H9 (cell line): ENCODE results near the gene PLB1. TPM values are rescaled to one million over a fixed set of nuclear protein-coding genes. Genes with fewer than 3 reads are reported as not detected.

Source experiments
- DNase-seq: peaks from one replicate; pipeline ENCODE4 v3.0.0-alpha.2; 2017
- H2AFZ ChIP-seq: one replicate; pipeline ENCODE4 v1.6.1; 2013; ENCODE audit warnings: mild to moderate bottlenecking, low read length, control low read depth, moderate library complexity
- H2AK5ac ChIP-seq: 2 replicates; pipeline ENCODE4 v1.6.1; 2013; ENCODE audit warnings: low read length, control low read depth, mixed read lengths; ENCODE audit not compliant: insufficient read length
- H2BK120ac ChIP-seq: one replicate; pipeline ENCODE4 v1.6.1; 2013; ENCODE audit warnings: low read depth, mild to moderate bottlenecking, low read length, control low read depth, inconsistent platforms; ENCODE audit not compliant: poor library complexity, severe bottlenecking
- H2BK12ac ChIP-seq: 2 replicates; pipeline ENCODE4 v1.6.1; 2013; ENCODE audit warnings: low read length, control low read depth, mixed read lengths, low read depth; ENCODE audit not compliant: insufficient read length
- H2BK15ac ChIP-seq: 2 replicates; pipeline ENCODE4 v1.6.1; 2013; ENCODE audit warnings: low read depth, low read length, control low read depth
- H2BK20ac ChIP-seq: one replicate; pipeline ENCODE4 v1.6.1; 2013; ENCODE audit warnings: low read depth, mild to moderate bottlenecking, low read length, control low read depth, inconsistent platforms; ENCODE audit not compliant: poor library complexity, severe bottlenecking
- H2BK5ac ChIP-seq: 2 replicates; pipeline ENCODE4 v1.6.1; 2013; ENCODE audit warnings: low read length, control low read depth, mixed read lengths; ENCODE audit not compliant: insufficient read length
- H3K14ac ChIP-seq: 2 replicates; pipeline ENCODE4 v1.6.1; 2013; ENCODE audit warnings: low read length, control low read depth; ENCODE audit not compliant: insufficient read depth
- H3K18ac ChIP-seq: 2 replicates; pipeline ENCODE4 v1.6.1; 2013; ENCODE audit warnings: low read depth, mild to moderate bottlenecking, mixed read lengths, low read length, control low read depth; ENCODE audit not compliant: insufficient read length
- H3K23ac ChIP-seq: 2 replicates; pipeline ENCODE4 v1.6.1; 2013; ENCODE audit warnings: low read length, control low read depth, mixed read lengths, low read depth; ENCODE audit not compliant: insufficient read length
- H3K23me2 ChIP-seq: 2 replicates; pipeline ENCODE4 v1.6.1; 2013; ENCODE audit warnings: low read depth, mild to moderate bottlenecking, mixed read lengths, low read length, control low read depth; ENCODE audit not compliant: insufficient read length, poor library complexity, severe bottlenecking
- H3K27ac ChIP-seq: 2 replicates; pipeline ENCODE4 v1.5.1; 2013; ENCODE audit warnings: low read length, control low read depth, mixed read lengths, low read depth; ENCODE audit not compliant: insufficient read length
- H3K27me3 ChIP-seq: 2 replicates; pipeline ENCODE4 v1.6.1; 2013; ENCODE audit warnings: low read length, control low read depth, inconsistent platforms; ENCODE audit not compliant: insufficient read depth
- H3K4ac ChIP-seq: 2 replicates; pipeline ENCODE4 v1.6.1; 2013; ENCODE audit warnings: low read depth, mild to moderate bottlenecking, control low read depth, inconsistent platforms, low read length, moderate library complexity
- H3K4me1 ChIP-seq: 2 replicates; pipeline ENCODE4 v1.6.1; 2013; ENCODE audit warnings: low read length, control low read depth, inconsistent platforms; ENCODE audit not compliant: insufficient read depth
- H3K4me2 ChIP-seq: 2 replicates; pipeline ENCODE4 v1.6.1; 2013; ENCODE audit warnings: low read length, control low read depth, mixed read lengths; ENCODE audit not compliant: insufficient read length, insufficient read depth
- H3K56ac ChIP-seq: 2 replicates; pipeline ENCODE4 v1.6.1; 2013; ENCODE audit warnings: low read depth, mild to moderate bottlenecking, mixed read lengths, low read length, control low read depth; ENCODE audit not compliant: insufficient read length
- H3K79me1 ChIP-seq: 2 replicates; pipeline ENCODE4 v1.6.1; 2013; ENCODE audit warnings: low read depth, mild to moderate bottlenecking, moderate library complexity, low read length, control low read depth, inconsistent platforms; ENCODE audit not compliant: insufficient read depth, poor library complexity, severe bottlenecking
- H3K79me2 ChIP-seq: 2 replicates; pipeline ENCODE4 v1.6.1; 2013; ENCODE audit warnings: low read length, control low read depth, inconsistent platforms; ENCODE audit not compliant: insufficient read depth
- H3K9ac ChIP-seq: 2 replicates; pipeline ENCODE4 v1.6.1; 2013; ENCODE audit warnings: low read length, control low read depth, mixed read lengths; ENCODE audit not compliant: insufficient read length; ENCODE audit errors: extremely low read depth
- H3K9me3 ChIP-seq: one replicate; pipeline ENCODE4 v1.6.1; 2013; ENCODE audit warnings: low read depth, low read length, inconsistent platforms; ENCODE audit not compliant: control insufficient read depth
- H3T11ph ChIP-seq: one replicate; pipeline ENCODE4 v1.6.1; 2013; ENCODE audit warnings: mild to moderate bottlenecking, low read length, control low read depth, inconsistent platforms
- H4K20me1 ChIP-seq: one replicate; pipeline ENCODE4 v1.6.1; 2013; ENCODE audit not compliant: control insufficient read depth, insufficient read length, insufficient read depth
- H4K5ac ChIP-seq: 2 replicates; pipeline ENCODE4 v1.6.1; 2013; ENCODE audit warnings: low read depth, mild to moderate bottlenecking, mixed read lengths, low read length, control low read depth; ENCODE audit not compliant: insufficient read length
- H4K8ac ChIP-seq: replicated peaks from 2 replicates; pipeline ENCODE4 v1.6.1; 2013; ENCODE audit warnings: low read length, control low read depth, mixed read lengths, low read depth; ENCODE audit not compliant: insufficient read length
- H4K91ac ChIP-seq: 2 replicates; pipeline ENCODE4 v1.6.1; 2013; ENCODE audit warnings: low read depth, mild to moderate bottlenecking, moderate library complexity, mixed read lengths, low read length, control low read depth; ENCODE audit not compliant: insufficient read length
- H3K27ac Mint-ChIP-seq, 3 experiments: 2 replicates in 2 of 3; 3 replicates in 1 of 3; pipeline ENCODE4 v1.8.0; 2020 to 2021; ENCODE audit warnings: mixed read lengths in 3 of 3, mild to moderate bottlenecking in 1 of 3, moderate library complexity in 1 of 3
- H3K27me3 Mint-ChIP-seq: 2 replicates; pipeline ENCODE4 v1.8.0; 2021; ENCODE audit warnings: low read depth, mild to moderate bottlenecking, moderate library complexity, mixed read lengths
- H3K36me3 Mint-ChIP-seq, 3 experiments: 2 replicates in 2 of 3; 3 replicates in 1 of 3; pipeline ENCODE4 v1.8.0; 2020 to 2021; ENCODE audit warnings: low read depth in 3 of 3, mixed read lengths in 3 of 3; ENCODE audit not compliant: insufficient read depth in 1 of 3
- H3K4me1 Mint-ChIP-seq, 2 experiments: 2 replicates each; pipeline ENCODE4 v1.8.0; 2020; ENCODE audit warnings: mixed read lengths in 2 of 2
- H3K4me3 Mint-ChIP-seq, 2 experiments: 2 replicates in 1 of 2; 3 replicates in 1 of 2; pipeline ENCODE4 v1.8.0; 2020 to 2021; ENCODE audit warnings: mild to moderate bottlenecking in 2 of 2, mixed read lengths in 2 of 2, moderate library complexity in 1 of 2
- H3K9me3 Mint-ChIP-seq, 2 experiments: 2 replicates in 1 of 2; 3 replicates in 1 of 2; pipeline ENCODE4 v1.8.0; 2020; ENCODE audit warnings: mild to moderate bottlenecking in 2 of 2, mixed read lengths in 2 of 2, moderate library complexity in 1 of 2
- WGBS: extraction: QIAGEN DNeasy Blood & Tissue Kit; methylation state at CpG from one replicate; pipeline ENCODE4 v1.1.7; 2013; ENCODE audit warnings: missing lambda C conversion rate, low lambda C conversion rate, mixed read lengths; ENCODE audit not compliant: insufficient read length; ENCODE audit errors: extremely low coverage; 5-methylcytosine and 5-hydroxymethylcytosine counted together
- total RNA-seq: library from RNA; stranded (reverse); gene quantifications from 2 replicates; pipeline ENCODE4 v1.2.1, GENCODE V29; 2021
- TF ChIP-seq, protein P1 (sequence below): fragments of 200-600 bp; sonication (generic); conservative IDR thresholded peaks from 3 replicates; pipeline ENCODE4 v1.8.0; 2021; ENCODE audit warnings: antibody characterized with exemption, mild to moderate bottlenecking

PLB1 gene
- total RNA-seq, 1 experiment from 2014 or later = not detected

DNA sequence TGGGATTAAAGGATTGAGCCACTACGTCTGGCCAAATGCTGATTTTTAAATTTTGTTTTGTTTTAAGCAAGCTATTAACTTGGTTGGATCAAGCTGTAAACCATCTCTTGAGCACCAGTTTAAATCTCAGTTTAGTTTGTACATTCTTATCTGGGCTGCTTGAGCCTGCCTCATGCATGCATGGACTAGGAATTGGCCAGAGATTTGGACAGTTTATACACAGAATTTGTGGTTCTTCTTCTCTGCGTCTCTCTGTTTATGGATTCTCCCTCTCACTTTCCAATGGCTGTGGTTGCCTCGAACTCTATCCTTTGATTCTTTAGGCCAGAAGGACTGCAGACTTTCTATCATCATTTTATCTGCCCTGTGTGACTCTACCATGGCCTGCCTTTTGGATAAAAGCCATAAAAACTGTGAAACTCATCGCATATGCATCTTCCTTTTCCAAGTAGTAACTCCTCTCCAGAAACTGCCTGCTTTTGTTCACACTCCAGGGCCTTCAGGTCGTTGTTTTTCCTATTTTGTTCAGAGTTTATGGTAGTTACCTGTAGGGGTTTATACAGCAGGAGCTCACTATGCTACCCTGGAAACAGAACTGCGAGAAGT is 32.5 kb upstream of the PLB1 start:
- no CpG with 5 or more reads among the region's 6 CpGs for WGBS
- no peak overlapping the region for H3K4me2 ChIP-seq

More for the DNA sequence above, 32.5 kb upstream of the PLB1 start:
- Histone ChIP-seq H2AK5ac (no peak overlapping the region), H2BK15ac (no peak overlapping the region), H3K23me2 (no peaks in the 10 kb centered on the region), H3K9me3 (no peaks in the 10 kb centered on the region), H3K4ac (no peak overlapping the region), H3K56ac (no peak overlapping the region), H3K23ac (no peak overlapping the region), H4K5ac (no peak overlapping the region), H2BK20ac (no peak overlapping the region), H2BK120ac (no peak overlapping the region), H3T11ph (no peak overlapping the region), H3K27ac (no peak overlapping the region), H4K8ac (no peak overlapping the region), H3K27me3 (no peaks in the 10 kb centered on the region), H3K4me1 (no peaks in the 10 kb centered on the region), H4K91ac (no peak overlapping the region), H3K18ac (no peak overlapping the region), H2AFZ (no peak overlapping the region), H3K79me2 (no peaks in the 10 kb centered on the region), H4K20me1 (no peaks in the 10 kb centered on the region), H3K79me1 (no peaks in the 10 kb centered on the region), H2BK5ac (no peak overlapping the region), H2BK12ac (no peak overlapping the region), H3K14ac (no peak overlapping the region), H3K9ac (no peak overlapping the region)
- Mint-ChIP-seq H3K36me3 (peaks cover 0 to 9% (median 0%) of the 10 kb centered on the region in 3 experiments; a peak in 2 of 7 replicates), H3K4me1 (no peaks in the 10 kb centered on the region), H3K9me3 (peaks cover 10 to 11% of the 10 kb centered on the region in 2 experiments; a peak in 3 of 5 replicates), H3K4me3 (no peak overlapping the region), H3K27me3 (peaks cover 4% of the 10 kb centered on the region), H3K27ac (no peak overlapping the region)
- TF ChIP-seq, protein P1, sequence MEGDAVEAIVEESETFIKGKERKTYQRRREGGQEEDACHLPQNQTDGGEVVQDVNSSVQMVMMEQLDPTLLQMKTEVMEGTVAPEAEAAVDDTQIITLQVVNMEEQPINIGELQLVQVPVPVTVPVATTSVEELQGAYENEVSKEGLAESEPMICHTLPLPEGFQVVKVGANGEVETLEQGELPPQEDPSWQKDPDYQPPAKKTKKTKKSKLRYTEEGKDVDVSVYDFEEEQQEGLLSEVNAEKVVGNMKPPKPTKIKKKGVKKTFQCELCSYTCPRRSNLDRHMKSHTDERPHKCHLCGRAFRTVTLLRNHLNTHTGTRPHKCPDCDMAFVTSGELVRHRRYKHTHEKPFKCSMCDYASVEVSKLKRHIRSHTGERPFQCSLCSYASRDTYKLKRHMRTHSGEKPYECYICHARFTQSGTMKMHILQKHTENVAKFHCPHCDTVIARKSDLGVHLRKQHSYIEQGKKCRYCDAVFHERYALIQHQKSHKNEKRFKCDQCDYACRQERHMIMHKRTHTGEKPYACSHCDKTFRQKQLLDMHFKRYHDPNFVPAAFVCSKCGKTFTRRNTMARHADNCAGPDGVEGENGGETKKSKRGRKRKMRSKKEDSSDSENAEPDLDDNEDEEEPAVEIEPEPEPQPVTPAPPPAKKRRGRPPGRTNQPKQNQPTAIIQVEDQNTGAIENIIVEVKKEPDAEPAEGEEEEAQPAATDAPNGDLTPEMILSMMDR = no peak
- no peak for DNase-seq
